PC-9 (cell line): ENCODE data around the gene PCDHGA3. TPM values are rescaled to one million over a fixed set of nuclear protein-coding genes. Genes with fewer than 3 reads are reported as not detected.

Experiments
- BruUV-seq: library from RNA; stranded (reverse); fragments of 400-500 nt; replicated peaks from 2 replicates; lab custom pipeline; 2021; lab: Mats Ljungman, UMichigan
- CTCF ChIA-PET: fragments of 300-600 bp; sonication (Branson Sonifier 250); formaldehyde crosslinking; loops from one replicate; lab custom pipeline; 2022; ENCODE audit warnings: antibody characterized with exemption; lab: Charles Lee
- POLR2A ChIA-PET: fragments of 300-600 bp; sonication (Branson Sonifier 250); formaldehyde crosslinking; loops from one replicate; lab custom pipeline; 2022; ENCODE audit warnings: antibody characterized with exemption; ENCODE audit not compliant: unreplicated experiment; lab: Charles Lee
- DNase-seq, 2 experiments: peaks; one replicate each; pipeline versions ENCODE4 v3.0.0 to v3.0.0-alpha.2; 2015 to 2022; ENCODE audit warnings: mixed read lengths in 1 of 2
- H2AFZ ChIP-seq: fragments of 200-600 bp; sonication (generic); 2 replicates; pipeline ENCODE4 v1.8.1; 2017; ENCODE audit warnings: antibody characterized with exemption
- H3F3A ChIP-seq: fragments of 200-600 bp; sonication (generic); 2 replicates; pipeline ENCODE4 v1.8.1; 2017; ENCODE audit warnings: antibody characterized with exemption, mild to moderate bottlenecking, low read depth; ENCODE audit not compliant: insufficient read depth
- H3K27ac ChIP-seq: fragments of 200-600 bp; sonication (generic); 2 replicates; pipeline ENCODE4 v1.6.1; 2016; ENCODE audit warnings: mixed run types
- H3K27me3 ChIP-seq: fragments of 200-600 bp; sonication (generic); 2 replicates; pipeline ENCODE4 v1.6.1; 2016; ENCODE audit warnings: low read depth, mixed run types; ENCODE audit not compliant: insufficient read depth
- H3K36me3 ChIP-seq: fragments of 200-600 bp; sonication (generic); 2 replicates; pipeline ENCODE4 v1.6.1; 2016; ENCODE audit warnings: low read depth, mixed run types
- H3K4me1 ChIP-seq: fragments of 200-600 bp; sonication (generic); replicated peaks from 2 replicates; pipeline ENCODE4 v1.6.1; 2016; ENCODE audit warnings: mixed run types; ENCODE audit not compliant: insufficient read depth
- H3K4me2 ChIP-seq: fragments of 200-600 bp; sonication (generic); 2 replicates; pipeline ENCODE4 v1.6.1; 2017; ENCODE audit warnings: mixed run types
- H3K4me3 ChIP-seq: fragments of 200-600 bp; sonication (generic); 2 replicates; pipeline ENCODE4 v1.6.1; 2016; ENCODE audit warnings: mixed run types
- H3K79me2 ChIP-seq: fragments of 200-600 bp; sonication (generic); 2 replicates; pipeline ENCODE4 v1.6.1; 2017; ENCODE audit warnings: low read depth, mixed run types
- H3K9me2 ChIP-seq: fragments of 200-600 bp; sonication (generic); 2 replicates; pipeline ENCODE4 v1.8.1; 2017; ENCODE audit warnings: mild to moderate bottlenecking; ENCODE audit not compliant: insufficient read depth
- H3K9me3 ChIP-seq: fragments of 200-600 bp; sonication (generic); 2 replicates; pipeline ENCODE4 v1.8.1; 2016; ENCODE audit warnings: low read depth; ENCODE audit not compliant: insufficient read depth
- H4K20me1 ChIP-seq: fragments of 200-600 bp; sonication (generic); 2 replicates; pipeline ENCODE4 v1.8.1; 2017; ENCODE audit not compliant: insufficient read depth
- CTCF ChIP-seq: fragments of 200-600 bp; sonication (generic); conservative IDR thresholded peaks from 2 replicates; pipeline ENCODE4 v1.6.1; 2017; ENCODE audit warnings: mixed run types, antibody characterized with exemption, mild to moderate bottlenecking, moderate library complexity
- EZH2 ChIP-seq: fragments of 200-600 bp; sonication (generic); IDR thresholded peaks from 2 replicates; pipeline ENCODE4 v1.8.0; 2017; ENCODE audit warnings: antibody characterized with exemption, low read depth
- intact Hi-C: fragments of 100-400 bp; cut with micrococcal nuclease; formaldehyde crosslinking; loops from one replicate; pipeline ENCODE4 v1.10.0; 2022; ENCODE audit not compliant: unreplicated experiment
- total RNA-seq: library from RNA; stranded (reverse); gene quantifications from 2 replicates; pipeline ENCODE4 v1.2.3, GENCODE V29; 2021

Gene PCDHGA3
- total RNA-seq, 1 experiment from 2014 or later: not detected

GRCh38 chr5:141349917-141350619, 6.4 kb downstream of the PCDHGA3 start, which contains the start of gene PCDHGB1:
PCDHGB1 (plus strand) TSS chr5:141350099; CDS start chr5:141350261, 162 bp downstream.
- Histone ChIP-seq H3K9me2 (no peaks in the 10 kb centered on the region), H4K20me1 (no peaks in the 10 kb centered on the region), H3K4me3 (no peak within 1 kb of the TSS), H3K27me3 (no peaks in the 10 kb centered on the region), H3K9me3 (no peaks in the 10 kb centered on the region), H2AFZ (peak within 1 kb of the TSS; percentile 60; the same call in 1 of the 2 replicates), H3K36me3 (no peaks in the 10 kb centered on the region), H3K27ac (no peak within 1 kb of the TSS), H3K4me2 (no peak within 1 kb of the TSS), H3K4me1 (no peaks in the 10 kb centered on the region), H3K79me2 (no peaks in the 10 kb centered on the region), H3F3A (no peaks in the 10 kb centered on the region)
- POLR2A ChIA-PET: no interaction called here
- CTCF ChIA-PET: no interaction called here
- TF ChIP-seq EZH2: no peak
- peak; percentile 44 for TF ChIP-seq CTCF
- BruUV-seq: no TSS peak
- intact Hi-C loops: loop anchor here (5.0 kb wide), 1 partner anchor 212 kb away; no protein-coding TSS in a partner anchor
- peak in 1 of 2 experiments; percentile 33 for DNase-seq

- DNase-seq: no peak
- no peaks in the 10 kb centered on the region for H3K36me3 ChIP-seq
- no peaks in the 10 kb centered on the region for H3K9me3 ChIP-seq
- no peaks in the 10 kb centered on the region for H3K27me3 ChIP-seq
- H3K9me2 ChIP-seq: no peaks in the 10 kb centered on the region
- no peaks in the 10 kb centered on the region for H3K79me2 ChIP-seq
- ChIA-PET POLR2A (no interaction called here), CTCF (no interaction called here)
- BruUV-seq: no TSS peak
- no peaks in the 10 kb centered on the region for H3K4me1 ChIP-seq
- no peak for TF ChIP-seq CTCF
- no peak for TF ChIP-seq EZH2
- no peak overlapping the region for H2AFZ ChIP-seq
- intact Hi-C loops: loop anchor here (5.0 kb wide), 1 partner anchor 211 kb away; no protein-coding TSS in a partner anchor
- H3K27ac ChIP-seq: no peak overlapping the region
- H4K20me1 ChIP-seq: no peaks in the 10 kb centered on the region
- no peak overlapping the region for H3K4me3 ChIP-seq
- no peak overlapping the region for H3K4me2 ChIP-seq
- H3F3A ChIP-seq: no peaks in the 10 kb centered on the region
Observed at GRCh38 chr5:141351591-141351990, 8.0 kb downstream of the PCDHGA3 start.

- Histone ChIP-seq H3K4me1 (no peaks in the 10 kb centered on the region), H3K27me3 (no peaks in the 10 kb centered on the region), H3F3A (no peaks in the 10 kb centered on the region), H2AFZ (no peak within 1 kb of the TSS), H3K4me3 (no peak within 1 kb of the TSS), H3K79me2 (no peaks in the 10 kb centered on the region), H3K4me2 (no peak within 1 kb of the TSS), H3K36me3 (no peaks in the 10 kb centered on the region), H3K9me2 (no peaks in the 10 kb centered on the region), H3K27ac (no peak within 1 kb of the TSS), H4K20me1 (no peaks in the 10 kb centered on the region), H3K9me3 (no peaks in the 10 kb centered on the region)
- no TSS peak for BruUV-seq
- no peak for DNase-seq
- POLR2A ChIA-PET: no interaction called here
- TF ChIP-seq EZH2 (no peak), CTCF (peak; percentile 60)
- intact Hi-C loops: loop anchor here (5.0 kb wide), 1 partner anchor 207 kb away; no protein-coding TSS in a partner anchor
- CTCF ChIA-PET: no interaction called here
Observed at GRCh38 chr5:141354900-141355469, 11.4 kb downstream of the PCDHGA3 start, which contains the start of gene PCDHGA4. PCDHGA4 (plus strand) TSS chr5:141355021; CDS start chr5:141355108, 87 bp downstream.
